GM11168 (cell line): Measurements from ENCODE around the gene ARHGAP6.

Experiments
- in situ Hi-C: fragments of 300-500 bp; cut with MboI; formaldehyde crosslinking; loops from one replicate; pipeline ENCODE4 v1.12.0; 2022; ENCODE audit warnings: low sequenced_read_pairs; ENCODE audit not compliant: unreplicated experiment

ARHGAP6 gene

GRCh38 chrX:11665168-11666111, at the start of gene ARHGAP6:
TSS of gene ARHGAP6 (minus strand) at chrX:11665920. CDS start at chrX:11664828, 1,092 bp downstream.
- in situ Hi-C loops: no loop called here

GRCh38 chrX:11704725-11705495, 39.2 kb upstream of the ARHGAP6 start:
- in situ Hi-C loops: no loop called here

- in situ Hi-C loops: no loop called here
Measured at GRCh38 chrX:11703855-11704254, 38.1 kb upstream of the ARHGAP6 start.

GRCh38 chrX:11702965-11703631, 37.4 kb upstream of the ARHGAP6 start:
- in situ Hi-C loops: no loop called here

- in situ Hi-C loops: no loop called here
Measured at GRCh38 chrX:11702420-11702819, 36.7 kb upstream of the ARHGAP6 start.

GRCh38 chrX:11698702-11699101, 33.0 kb upstream of the ARHGAP6 start:
- in situ Hi-C loops: no loop called here

- in situ Hi-C loops: no loop called here
Measured at GRCh38 chrX:11688201-11688600, 22.5 kb upstream of the ARHGAP6 start.

GRCh38 chrX:11687157-11687556, 21.4 kb upstream of the ARHGAP6 start:
- in situ Hi-C loops: no loop called here

- in situ Hi-C loops: no loop called here
Measured at GRCh38 chrX:11683057-11683456, 17.3 kb upstream of the ARHGAP6 start.

- in situ Hi-C loops: no loop called here
Measured at GRCh38 chrX:11678158-11678557, 12.4 kb upstream of the ARHGAP6 start.

- in situ Hi-C loops: no loop called here
Measured at GRCh38 chrX:11672213-11672612, 6.5 kb upstream of the ARHGAP6 start.

GRCh38 chrX:11670316-11670715, 4.6 kb upstream of the ARHGAP6 start:
- in situ Hi-C loops: no loop called here

GRCh38 chrX:11666952-11667685, 1.4 kb upstream of the ARHGAP6 start:
- in situ Hi-C loops: no loop called here

GRCh38 chrX:11666164-11666563, 444 bp upstream of the ARHGAP6 start:
- in situ Hi-C loops: no loop called here

GRCh38 chrX:11664211-11665167, 1.2 kb downstream of the ARHGAP6 start:
- in situ Hi-C loops: no loop called here

- in situ Hi-C loops: no loop called here
Measured at GRCh38 chrX:11663875-11664210, 1.9 kb downstream of the ARHGAP6 start.

GRCh38 chrX:11655282-11656015, 10.3 kb downstream of the ARHGAP6 start:
- in situ Hi-C loops: no loop called here
